ENCODE results near the gene NFE2L3. TPM values are rescaled to one million over a fixed set of nuclear protein-coding genes. Genes with fewer than 3 reads are reported as not detected.
A peak's percentile ranks its signal among the peaks of the same experiment; 100 is the strongest.

NFE2L3 gene
- total and polyA plus RNA-seq, 7 experiments from 2014 or later: 1.1 to 49.5 (median 4.5) TPM

DNA sequence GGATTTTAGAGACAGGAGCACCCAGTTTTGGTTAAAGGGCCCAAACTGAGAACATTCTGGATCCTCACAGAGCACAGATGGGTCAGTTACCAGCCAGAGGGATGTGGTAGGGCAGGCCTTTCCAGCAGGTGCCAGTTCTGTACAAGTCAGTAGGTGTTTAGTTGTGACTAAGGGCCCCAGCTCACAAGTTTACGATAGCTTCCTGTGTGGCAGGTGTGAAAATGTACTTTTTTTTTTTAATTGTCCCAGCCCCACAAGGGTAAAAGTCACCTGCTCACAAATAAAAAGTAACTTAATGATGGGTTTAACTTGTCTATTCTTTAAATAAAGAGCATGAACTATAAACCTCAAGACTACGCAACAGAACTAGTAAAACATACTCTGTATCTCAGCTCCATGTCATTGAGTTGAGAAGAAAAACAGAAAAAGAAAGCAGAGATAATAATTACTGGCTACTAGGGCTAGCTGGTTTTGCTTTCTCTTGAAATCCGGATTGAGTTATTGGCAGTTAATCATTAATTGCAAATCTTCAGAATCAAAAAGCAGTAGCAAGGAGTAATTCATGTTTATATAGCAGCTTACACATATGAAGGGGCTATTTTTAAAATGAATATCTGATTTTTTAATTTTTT is 15.4 kb downstream of the NFE2L3 start:
- H3K27me3 ChIP-seq (ENCODE audit: control insufficient read depth in 2 of 2, insufficient read depth in 2 of 2, low read length in 2 of 2): no peaks in the 10 kb centered on the region
- Mint-ChIP-seq H3K4me3 (peak overlapping the region in 1 of 10 donors; percentile 14), H3K27me3 (no peaks in the 10 kb centered on the region), H3K4me1 (peaks cover 9 to 56% (median 13%) of the 10 kb centered on the region in 7 donors), H3K9me3 (peaks cover 0 to 5% (median 0%) of the 10 kb centered on the region in 11 donors), H3K27ac (peak overlapping the region in 6 of 9 donors; percentile 1 to 73 (median 30)), H3K36me3 (peaks cover 0 to 62% (median 13%) of the 10 kb centered on the region in 5 donors)
- intact Hi-C loops (cut with micrococcal nuclease): loop anchor here in 1 of 2 donors (2.0 kb wide), 1 partner anchor 17 kb away; no protein-coding TSS in a partner anchor
- CTCF ChIA-PET: interaction anchor here (0.6 to 1.3 kb wide), 6 partner anchors 10 to 566 kb away, joined by 3 to 8 read pairs (median 3); partner anchors contain the start of gene NFE2L3
- ATAC-seq: peak; percentile 84
- peaks cover 0 to 15% of the 10 kb centered on the region in 2 donors for H3K4me1 ChIP-seq (ENCODE audit: control insufficient read depth in 2 of 2, insufficient read depth in 2 of 2, low read length in 2 of 2)
- no peaks in the 10 kb centered on the region for H3K9me3 ChIP-seq (ENCODE audit: control insufficient read depth in 2 of 3, low read length in 3 of 3)
- DNase-seq: no peak
- H3K27ac ChIP-seq (ENCODE audit: low read depth, low read length): no peak overlapping the region
- POLR2A ChIA-PET: interaction anchor here (0.6 to 1.4 kb wide), 5 partner anchors 9 to 31 kb away, joined by 3 to 10 read pairs (median 3); no protein-coding TSS in a partner anchor
- no peak overlapping the region for H3K4me3 ChIP-seq (ENCODE audit: low read length)
- peaks cover 0 to 8% (median 0%) of the 10 kb centered on the region in 3 experiments for H3K36me3 ChIP-seq (ENCODE audit: control insufficient read depth in 2 of 3, insufficient read depth in 3 of 3, low read length in 3 of 3)

DNA sequence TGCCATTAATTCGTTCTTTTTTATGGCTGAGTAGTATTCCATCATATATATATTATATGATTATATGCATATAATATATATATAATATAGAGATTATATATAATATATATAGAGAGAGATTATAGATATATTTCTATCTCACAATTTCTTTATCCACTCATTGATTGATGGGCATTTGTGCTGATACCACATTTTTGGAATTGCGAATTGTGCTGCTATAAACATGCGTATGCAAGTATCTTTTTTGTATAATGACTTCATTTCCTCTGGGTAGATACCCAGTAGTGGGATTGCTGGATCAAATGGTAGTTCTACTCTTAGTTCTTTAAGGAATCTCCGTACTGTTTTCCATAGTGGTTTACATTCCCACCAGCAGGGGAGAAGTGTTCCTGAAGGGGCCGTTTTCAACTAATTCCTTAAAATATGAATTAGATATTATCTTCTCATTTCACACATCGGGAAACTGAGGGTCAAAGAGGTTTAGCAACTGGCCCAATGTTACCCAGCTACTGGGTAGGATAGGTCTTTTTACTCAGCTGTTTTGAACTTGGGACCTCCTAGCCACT is 16.5 kb downstream of the NFE2L3 start:
- Mint-ChIP-seq H3K36me3 (peaks cover 0 to 60% (median 13%) of the 10 kb centered on the region in 5 donors), H3K27me3 (no peaks in the 10 kb centered on the region), H3K4me1 (peaks cover 9 to 60% (median 12%) of the 10 kb centered on the region in 7 donors), H3K4me3 (no peak overlapping the region), H3K27ac (no peak overlapping the region), H3K9me3 (peaks cover 0 to 5% (median 0%) of the 10 kb centered on the region in 11 donors)
- Histone ChIP-seq H3K4me3 (ENCODE audit: low read length) (no peak overlapping the region), H3K36me3 (ENCODE audit: control insufficient read depth in 2 of 3, insufficient read depth in 3 of 3, low read length in 3 of 3) (peaks cover 0 to 8% (median 0%) of the 10 kb centered on the region in 3 experiments), H3K9me3 (ENCODE audit: control insufficient read depth in 2 of 3, low read length in 3 of 3) (no peaks in the 10 kb centered on the region), H3K27me3 (ENCODE audit: control insufficient read depth in 2 of 2, insufficient read depth in 2 of 2, low read length in 2 of 2) (no peaks in the 10 kb centered on the region), H3K27ac (ENCODE audit: low read depth, low read length) (no peak overlapping the region), H3K4me1 (ENCODE audit: control insufficient read depth in 2 of 2, insufficient read depth in 2 of 2, low read length in 2 of 2) (peaks cover 0 to 15% of the 10 kb centered on the region in 2 donors)
- intact Hi-C loops (cut with micrococcal nuclease): no loop called here
- ChIA-PET CTCF (no interaction called here), POLR2A (no interaction called here)
- ATAC-seq: no peak
- DNase-seq: no peak

DNA sequence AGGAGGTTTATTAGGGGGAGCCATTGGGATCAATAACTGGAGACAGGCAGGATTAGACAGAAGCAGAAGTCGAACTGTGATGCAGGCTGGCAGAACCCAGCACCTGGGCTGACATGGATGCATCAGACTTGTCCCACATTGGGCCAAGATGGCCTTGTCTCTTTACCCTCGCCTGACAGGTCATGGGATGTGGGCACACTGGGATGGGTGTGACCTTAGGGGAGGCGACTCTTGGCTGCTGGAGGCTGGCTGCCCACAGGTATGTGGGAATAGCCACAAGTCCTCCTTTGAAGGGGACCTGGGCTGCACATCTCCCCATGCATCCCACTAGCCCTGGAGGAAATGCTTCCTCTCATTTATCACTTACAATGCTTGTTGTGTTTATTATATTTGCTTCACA is 17.3 kb downstream of the NFE2L3 start:
- Histone ChIP-seq H3K27ac (ENCODE audit: low read depth, low read length) (no peak overlapping the region), H3K4me1 (ENCODE audit: control insufficient read depth in 2 of 2, insufficient read depth in 2 of 2, low read length in 2 of 2) (peaks cover 0 to 15% of the 10 kb centered on the region in 2 donors), H3K36me3 (ENCODE audit: control insufficient read depth in 2 of 3, insufficient read depth in 3 of 3, low read length in 3 of 3) (peaks cover 0 to 8% (median 0%) of the 10 kb centered on the region in 3 experiments), H3K4me3 (ENCODE audit: low read length) (no peak overlapping the region), H3K27me3 (ENCODE audit: control insufficient read depth in 2 of 2, insufficient read depth in 2 of 2, low read length in 2 of 2) (no peaks in the 10 kb centered on the region), H3K9me3 (ENCODE audit: control insufficient read depth in 2 of 3, low read length in 3 of 3) (no peaks in the 10 kb centered on the region)
- ChIA-PET POLR2A (interaction anchor here (1.8 kb wide), 1 partner anchor 31 kb away, joined by 5 read pairs; no protein-coding TSS in a partner anchor), CTCF (no interaction called here)
- no peak overlapping the region for H3K27ac Mint-ChIP-seq
- no peaks in the 10 kb centered on the region for H3K27me3 Mint-ChIP-seq
- peaks cover 15 to 62% (median 20%) of the 10 kb centered on the region in 7 donors for H3K4me1 Mint-ChIP-seq
- peaks cover 0 to 5% (median 0%) of the 10 kb centered on the region in 11 donors for H3K9me3 Mint-ChIP-seq
- no peak for DNase-seq
- no peak overlapping the region for H3K4me3 Mint-ChIP-seq
- H3K36me3 Mint-ChIP-seq: peaks cover 0 to 59% (median 19%) of the 10 kb centered on the region in 5 donors
- ATAC-seq: no peak
- intact Hi-C loops (cut with micrococcal nuclease): no loop called here

DNA sequence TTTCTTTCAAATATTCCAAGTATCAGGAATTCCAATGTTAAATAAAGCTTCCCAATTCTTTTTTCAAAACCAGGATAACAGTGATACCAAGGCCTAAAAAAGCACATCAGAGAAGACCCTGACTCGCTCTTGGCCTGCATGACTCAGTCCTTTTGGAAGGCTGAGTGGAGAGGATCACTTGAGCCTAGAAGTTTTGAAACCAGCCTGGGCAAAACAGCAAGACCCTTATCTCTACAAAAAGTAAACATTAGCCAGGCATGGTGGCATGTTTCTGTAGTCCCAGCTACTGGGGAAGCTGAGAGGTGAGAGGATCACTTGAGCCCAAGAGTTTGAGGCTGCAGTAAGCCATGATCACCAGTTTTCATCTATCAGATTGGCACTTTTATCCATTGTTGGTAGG is 18.7 kb downstream of the NFE2L3 start:
- no peak for ATAC-seq
- Histone ChIP-seq H3K27me3 (ENCODE audit: control insufficient read depth in 2 of 2, insufficient read depth in 2 of 2, low read length in 2 of 2) (no peaks in the 10 kb centered on the region), H3K4me3 (ENCODE audit: low read length) (no peak overlapping the region), H3K36me3 (ENCODE audit: control insufficient read depth in 2 of 3, insufficient read depth in 3 of 3, low read length in 3 of 3) (peaks cover 0 to 8% (median 0%) of the 10 kb centered on the region in 3 experiments), H3K9me3 (ENCODE audit: control insufficient read depth in 2 of 3, low read length in 3 of 3) (no peaks in the 10 kb centered on the region), H3K4me1 (ENCODE audit: control insufficient read depth in 2 of 2, insufficient read depth in 2 of 2, low read length in 2 of 2) (peaks cover 0 to 15% of the 10 kb centered on the region in 2 donors), H3K27ac (ENCODE audit: low read depth, low read length) (no peak overlapping the region)
- DNase-seq: no peak
- Mint-ChIP-seq H3K27me3 (no peaks in the 10 kb centered on the region), H3K36me3 (peaks cover 0 to 52% (median 19%) of the 10 kb centered on the region in 5 donors), H3K4me3 (no peak overlapping the region), H3K4me1 (peaks cover 15 to 63% (median 25%) of the 10 kb centered on the region in 7 donors), H3K27ac (no peak overlapping the region), H3K9me3 (no peaks in the 10 kb centered on the region)
- POLR2A ChIA-PET: interaction anchor here (0.6 to 1.8 kb wide), 3 partner anchors 15 to 29 kb away, joined by 3 to 5 read pairs (median 3); no protein-coding TSS in a partner anchor
- intact Hi-C loops (cut with micrococcal nuclease): loop anchor here in 1 of 2 donors (2.0 kb wide), 1 partner anchor 20 kb away; no protein-coding TSS in a partner anchor
- CTCF ChIA-PET: interaction anchor here (0.6 to 1.2 kb wide), 2 partner anchors 9 to 57 kb away, joined by 4 read pairs; no protein-coding TSS in a partner anchor

DNA sequence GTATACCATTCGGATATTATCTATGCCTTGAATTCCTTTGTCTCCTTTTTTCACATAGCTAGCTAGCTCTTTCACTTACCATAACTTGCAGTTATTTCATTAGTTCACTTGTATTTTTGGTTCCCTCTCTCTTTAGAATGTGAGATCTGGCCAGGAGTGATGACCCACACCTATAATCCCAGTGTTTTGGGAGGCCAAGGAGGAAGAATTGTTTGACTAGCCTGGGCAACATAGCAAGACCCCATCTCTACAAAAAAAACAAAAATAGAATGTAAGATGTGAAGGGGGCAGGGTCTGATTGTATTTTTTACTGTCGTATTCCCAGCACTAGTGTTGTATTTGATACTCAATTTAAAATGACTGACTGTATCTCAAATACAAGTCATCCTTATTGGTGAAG is 19.6 kb downstream of the NFE2L3 start:
- H3K27ac Mint-ChIP-seq: peak overlapping the region in 1 of 9 donors; percentile 42
- no peak for DNase-seq
- ATAC-seq: no peak
- no peak overlapping the region for H3K4me3 Mint-ChIP-seq
- peaks cover 0 to 8% (median 0%) of the 10 kb centered on the region in 3 experiments for H3K36me3 ChIP-seq (ENCODE audit: control insufficient read depth in 2 of 3, insufficient read depth in 3 of 3, low read length in 3 of 3)
- no peak overlapping the region for H3K4me3 ChIP-seq (ENCODE audit: low read length)
- H3K4me1 ChIP-seq (ENCODE audit: control insufficient read depth in 2 of 2, insufficient read depth in 2 of 2, low read length in 2 of 2): peaks cover 0 to 10% of the 10 kb centered on the region in 2 donors
- intact Hi-C loops (cut with micrococcal nuclease): loop anchor here in 1 of 2 donors (2.0 kb wide), 1 partner anchor 19 kb away; no protein-coding TSS in a partner anchor
- no peak overlapping the region for H3K27ac ChIP-seq (ENCODE audit: low read depth, low read length)
- no peaks in the 10 kb centered on the region for H3K9me3 ChIP-seq (ENCODE audit: control insufficient read depth in 2 of 3, low read length in 3 of 3)
- H3K27me3 ChIP-seq (ENCODE audit: control insufficient read depth in 2 of 2, insufficient read depth in 2 of 2, low read length in 2 of 2): no peaks in the 10 kb centered on the region
- no peaks in the 10 kb centered on the region for H3K27me3 Mint-ChIP-seq
- peaks cover 12 to 54% (median 20%) of the 10 kb centered on the region in 7 donors for H3K4me1 Mint-ChIP-seq
- peaks cover 0 to 46% (median 18%) of the 10 kb centered on the region in 5 donors for H3K36me3 Mint-ChIP-seq
- ChIA-PET POLR2A (interaction anchor here (0.7 to 1.6 kb wide), 5 partner anchors 10 to 18 kb away, joined by 4 to 7 read pairs (median 5); no protein-coding TSS in a partner anchor), CTCF (interaction anchor here (0.7 to 1.0 kb wide), 3 partner anchors 10 to 81 kb away, joined by 3 read pairs; no protein-coding TSS in a partner anchor)
- no peaks in the 10 kb centered on the region for H3K9me3 Mint-ChIP-seq

DNA sequence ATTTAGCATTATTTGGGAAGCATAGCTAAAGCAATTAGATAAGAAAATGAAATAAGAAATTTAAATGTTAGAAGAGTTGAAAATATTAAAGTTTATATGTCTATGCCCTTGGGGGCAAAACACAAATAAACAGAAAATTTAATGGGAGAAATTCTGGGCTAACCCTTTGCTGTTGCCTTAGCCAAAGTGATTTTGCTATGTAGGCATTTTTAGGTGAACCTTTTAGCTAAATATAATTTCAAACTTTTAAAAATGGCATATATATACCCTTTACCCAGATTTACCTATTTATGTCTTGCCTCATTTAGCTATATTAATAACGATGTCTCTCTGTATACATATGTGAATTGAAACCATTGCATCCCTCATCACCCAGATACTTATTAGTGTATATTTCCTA is 20.1 kb downstream of the NFE2L3 start:
- intact Hi-C loops (cut with micrococcal nuclease): no loop called here
- H3K27ac ChIP-seq (ENCODE audit: low read depth, low read length): no peak overlapping the region
- Mint-ChIP-seq H3K27me3 (no peaks in the 10 kb centered on the region), H3K36me3 (peaks cover 0 to 44% (median 16%) of the 10 kb centered on the region in 5 donors), H3K4me3 (no peak overlapping the region), H3K27ac (no peak overlapping the region), H3K4me1 (peaks cover 7 to 49% (median 16%) of the 10 kb centered on the region in 7 donors), H3K9me3 (no peaks in the 10 kb centered on the region)
- no peaks in the 10 kb centered on the region for H3K9me3 ChIP-seq (ENCODE audit: control insufficient read depth in 2 of 3, low read length in 3 of 3)
- no peak overlapping the region for H3K4me3 ChIP-seq (ENCODE audit: low read length)
- H3K4me1 ChIP-seq (ENCODE audit: control insufficient read depth in 2 of 2, insufficient read depth in 2 of 2, low read length in 2 of 2): peaks cover 0 to 5% of the 10 kb centered on the region in 2 donors
- DNase-seq (no peak), ATAC-seq (no peak)
- POLR2A ChIA-PET: interaction anchor here (0.7 to 1.6 kb wide), 5 partner anchors 9 to 17 kb away, joined by 4 to 7 read pairs (median 5); no protein-coding TSS in a partner anchor
- H3K27me3 ChIP-seq (ENCODE audit: control insufficient read depth in 2 of 2, insufficient read depth in 2 of 2, low read length in 2 of 2): no peaks in the 10 kb centered on the region
- H3K36me3 ChIP-seq (ENCODE audit: control insufficient read depth in 2 of 3, insufficient read depth in 3 of 3, low read length in 3 of 3): peaks cover 0 to 8% (median 0%) of the 10 kb centered on the region in 3 experiments
- CTCF ChIA-PET: interaction anchor here (0.7 to 1.0 kb wide), 3 partner anchors 10 to 81 kb away, joined by 3 read pairs; no protein-coding TSS in a partner anchor

Data from naive thymus-derived CD4-positive, alpha-beta T cell (primary cell).